Activated CD4-positive, CD25-positive, alpha-beta regulatory T cell treated with anti-CD3 and anti-CD28 coated beads, Interleukin-2, amount 50 U/mL, for 16 hours (primary cell): ENCODE measurements around the gene SEM1.
"Not testable (repeated sequence)": the region's sequence is repeated elsewhere in the genome, so short reads cannot be mapped to it uniquely, and the experiment has no call there.

Experiments
- DNase-seq: peaks from one replicate; pipeline ENCODE4 v3.0.0-alpha.2; 2020; ENCODE audit warnings: low read depth, low spot score

Gene SEM1

GRCh38 chr7:96701258-96701657, 8.4 kb downstream of the SEM1 start:
- no peak for DNase-seq

- DNase-seq, result no peak
Observed at GRCh38 chr7:96700516-96700915, 9.1 kb downstream of the SEM1 start.

GRCh38 chr7:96699219-96699871, 10.3 kb downstream of the SEM1 start:
- no peak for DNase-seq

GRCh38 chr7:96698449-96698848, 11.2 kb downstream of the SEM1 start:
- DNase-seq, result not testable (repeated sequence)

- DNase-seq, result no peak
Observed at GRCh38 chr7:96697822-96698221, 11.8 kb downstream of the SEM1 start.

GRCh38 chr7:96695581-96695980, 14.1 kb downstream of the SEM1 start:
- no peak for DNase-seq

GRCh38 chr7:96694082-96694481, 15.6 kb downstream of the SEM1 start:
- DNase-seq, result no peak

- DNase-seq, result no peak
Observed at GRCh38 chr7:96691702-96692101, 17.9 kb downstream of the SEM1 start.

GRCh38 chr7:96689414-96689813, 20.2 kb downstream of the SEM1 start:
- DNase-seq, result no peak

- no peak for DNase-seq
Observed at GRCh38 chr7:96686305-96686704, 23.3 kb downstream of the SEM1 start.

GRCh38 chr7:96685755-96686154, 23.9 kb downstream of the SEM1 start:
- no peak for DNase-seq

- DNase-seq, result no peak
Observed at GRCh38 chr7:96685353-96685752, 24.3 kb downstream of the SEM1 start.

GRCh38 chr7:96679886-96680285, 29.8 kb downstream of the SEM1 start:
- no peak for DNase-seq

GRCh38 chr7:96676919-96677318, 32.7 kb downstream of the SEM1 start:
- DNase-seq, result no peak

- no peak for DNase-seq
Observed at GRCh38 chr7:96675548-96675947, 34.1 kb downstream of the SEM1 start.

- DNase-seq, result no peak
Observed at GRCh38 chr7:96674565-96674964, 35.1 kb downstream of the SEM1 start.

- no peak for DNase-seq
Observed at GRCh38 chr7:96671854-96672253, 37.8 kb downstream of the SEM1 start.

- no peak for DNase-seq
Observed at GRCh38 chr7:96670338-96671289, 39.0 kb downstream of the SEM1 start.

GRCh38 chr7:96669812-96670211, 39.8 kb downstream of the SEM1 start:
- no peak for DNase-seq

- no peak for DNase-seq
Observed at GRCh38 chr7:96667026-96667425, 42.6 kb downstream of the SEM1 start.

GRCh38 chr7:96665689-96666088, 44.0 kb downstream of the SEM1 start:
- no peak for DNase-seq

GRCh38 chr7:96664793-96665192, 44.9 kb downstream of the SEM1 start:
- no peak for DNase-seq

GRCh38 chr7:96663871-96664445, 45.7 kb downstream of the SEM1 start:
- DNase-seq, result no peak
